ENCODE measurements around the gene CRYBG1.

The CRYBG1 gene, protein sequence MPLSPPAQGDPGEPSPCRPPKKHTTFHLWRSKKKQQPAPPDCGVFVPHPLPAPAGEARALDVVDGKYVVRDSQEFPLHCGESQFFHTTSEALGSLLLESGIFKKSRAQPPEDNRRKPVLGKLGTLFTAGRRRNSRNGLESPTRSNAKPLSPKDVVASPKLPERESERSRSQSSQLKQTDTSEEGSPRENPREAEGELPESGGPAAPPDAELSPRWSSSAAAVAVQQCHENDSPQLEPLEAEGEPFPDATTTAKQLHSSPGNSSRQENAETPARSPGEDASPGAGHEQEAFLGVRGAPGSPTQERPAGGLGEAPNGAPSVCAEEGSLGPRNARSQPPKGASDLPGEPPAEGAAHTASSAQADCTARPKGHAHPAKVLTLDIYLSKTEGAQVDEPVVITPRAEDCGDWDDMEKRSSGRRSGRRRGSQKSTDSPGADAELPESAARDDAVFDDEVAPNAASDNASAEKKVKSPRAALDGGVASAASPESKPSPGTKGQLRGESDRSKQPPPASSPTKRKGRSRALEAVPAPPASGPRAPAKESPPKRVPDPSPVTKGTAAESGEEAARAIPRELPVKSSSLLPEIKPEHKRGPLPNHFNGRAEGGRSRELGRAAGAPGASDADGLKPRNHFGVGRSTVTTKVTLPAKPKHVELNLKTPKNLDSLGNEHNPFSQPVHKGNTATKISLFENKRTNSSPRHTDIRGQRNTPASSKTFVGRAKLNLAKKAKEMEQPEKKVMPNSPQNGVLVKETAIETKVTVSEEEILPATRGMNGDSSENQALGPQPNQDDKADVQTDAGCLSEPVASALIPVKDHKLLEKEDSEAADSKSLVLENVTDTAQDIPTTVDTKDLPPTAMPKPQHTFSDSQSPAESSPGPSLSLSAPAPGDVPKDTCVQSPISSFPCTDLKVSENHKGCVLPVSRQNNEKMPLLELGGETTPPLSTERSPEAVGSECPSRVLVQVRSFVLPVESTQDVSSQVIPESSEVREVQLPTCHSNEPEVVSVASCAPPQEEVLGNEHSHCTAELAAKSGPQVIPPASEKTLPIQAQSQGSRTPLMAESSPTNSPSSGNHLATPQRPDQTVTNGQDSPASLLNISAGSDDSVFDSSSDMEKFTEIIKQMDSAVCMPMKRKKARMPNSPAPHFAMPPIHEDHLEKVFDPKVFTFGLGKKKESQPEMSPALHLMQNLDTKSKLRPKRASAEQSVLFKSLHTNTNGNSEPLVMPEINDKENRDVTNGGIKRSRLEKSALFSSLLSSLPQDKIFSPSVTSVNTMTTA (N-terminal part only)

DNA sequence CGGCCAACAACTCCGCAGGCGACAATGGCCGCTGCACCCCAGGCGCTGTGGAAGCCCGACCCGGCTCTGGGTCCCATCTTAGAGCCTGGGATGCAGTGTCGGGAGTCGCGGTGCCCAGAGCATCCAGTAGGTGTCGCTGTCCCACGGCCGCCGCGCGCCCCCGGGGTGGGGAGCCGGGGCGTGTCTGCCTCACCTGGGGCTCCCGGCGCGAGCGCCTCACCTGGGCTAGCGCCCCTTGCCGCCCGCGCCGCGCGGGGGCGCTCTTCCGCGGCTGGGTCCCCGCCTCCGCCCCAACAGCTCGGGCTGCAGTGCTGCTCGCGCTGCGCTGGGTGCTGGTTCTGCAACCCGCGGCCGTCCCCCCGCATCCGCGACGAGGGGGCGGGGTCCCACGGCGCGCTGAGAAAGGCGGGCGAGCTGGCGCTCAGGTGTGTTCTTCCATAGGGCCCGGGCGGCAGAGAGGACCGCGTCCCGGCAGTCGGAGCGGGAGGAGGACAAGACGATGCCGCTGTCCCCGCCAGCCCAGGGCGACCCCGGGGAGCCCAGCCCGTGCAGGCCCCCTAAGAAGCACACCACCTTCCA is at the start of gene CRYBG1:
Gene CRYBG1 (plus strand): TSS at position 308 of the 579 bp plus-strand sequence. CDS start 192 bp downstream, at position 500.
- no peak for DNase-seq (ENCODE audit: low read depth)

DNA sequence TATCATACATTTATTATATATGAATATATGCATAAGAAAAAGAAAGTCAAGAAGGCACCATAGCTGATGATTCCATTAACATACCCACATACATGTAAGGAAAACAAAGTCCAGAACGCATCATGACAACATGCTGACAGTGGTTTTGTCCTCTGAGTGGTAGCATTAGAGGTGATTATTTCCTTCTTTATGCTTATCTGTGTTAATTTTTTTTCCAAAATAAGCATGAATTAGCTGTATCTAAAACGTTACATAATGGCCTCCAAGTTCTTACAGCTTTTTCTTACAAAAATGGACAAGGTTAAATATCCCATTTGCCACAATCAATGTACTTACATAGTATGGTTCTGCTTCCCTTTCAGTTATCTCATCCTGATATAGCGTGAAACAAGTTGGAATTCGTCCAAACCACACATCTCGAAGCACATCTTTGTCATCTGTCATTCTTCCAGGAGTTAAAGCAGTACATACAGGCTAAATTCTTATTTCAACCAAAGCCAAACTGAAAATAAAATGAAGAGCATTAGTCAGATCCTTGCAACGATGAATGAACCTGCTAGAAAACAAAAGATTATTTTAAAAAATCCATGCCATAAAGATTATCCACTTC is 44.6 kb upstream of the CRYBG1 start:
- no peak for DNase-seq (ENCODE audit: low read depth)

DNA sequence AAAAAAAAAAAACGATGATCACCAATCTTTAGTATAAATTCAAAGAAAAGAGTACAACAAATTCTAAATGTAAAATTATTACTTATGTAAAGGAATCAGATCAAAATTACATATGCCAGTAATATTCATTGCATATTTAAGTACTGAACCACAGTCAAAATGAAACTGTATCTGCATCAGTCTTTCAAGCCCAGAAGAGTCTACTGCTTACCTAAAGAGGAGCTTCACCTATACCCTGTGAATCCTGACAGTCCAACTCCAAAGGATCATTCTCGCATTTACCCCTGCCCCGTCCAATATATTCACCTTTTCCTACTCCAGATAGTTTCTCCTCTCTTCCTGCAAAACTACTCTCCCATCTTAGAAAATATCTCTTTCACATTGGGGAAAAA is 44.1 kb upstream of the CRYBG1 start:
- no peak for DNase-seq (ENCODE audit: low read depth)

DNA sequence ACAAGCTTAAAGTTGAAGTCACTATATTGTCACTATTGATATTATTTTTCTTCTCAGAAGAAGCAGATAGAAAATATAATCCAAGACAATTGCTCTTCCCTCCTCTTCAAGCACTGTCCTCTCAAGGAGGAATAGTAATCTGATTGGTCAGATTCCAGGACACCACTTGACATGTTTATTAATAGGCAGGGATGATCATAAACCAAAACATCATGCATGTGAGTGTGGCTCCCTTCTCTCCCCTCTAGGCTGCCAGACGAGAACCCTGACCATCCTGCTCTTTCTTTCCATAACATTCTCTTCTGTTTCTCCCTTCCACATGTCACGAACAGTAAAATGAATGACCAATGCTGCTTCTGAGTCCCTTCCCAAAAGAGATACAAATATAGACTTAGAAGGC is 42.5 kb upstream of the CRYBG1 start:
- DNase-seq (ENCODE audit: low read depth), result no peak

DNA sequence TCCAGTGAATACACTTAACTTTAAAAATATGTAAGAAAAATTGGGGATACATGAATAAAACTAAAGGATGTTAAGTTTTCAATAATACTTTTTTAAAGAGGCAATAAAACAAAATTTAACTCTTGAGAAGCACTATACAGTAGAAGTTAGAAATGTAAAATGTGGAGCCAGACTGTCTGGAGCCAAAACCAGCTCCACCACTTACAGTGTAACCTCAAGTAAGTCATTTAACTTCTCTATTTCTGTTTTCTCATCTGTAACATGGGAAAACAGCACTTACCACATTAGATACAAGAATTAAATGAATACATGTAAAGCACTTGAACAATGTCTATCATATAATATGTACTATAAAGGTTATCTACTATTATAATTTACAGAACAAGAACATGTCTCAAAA is 41.7 kb upstream of the CRYBG1 start:
- no peak for DNase-seq (ENCODE audit: low read depth)

DNA sequence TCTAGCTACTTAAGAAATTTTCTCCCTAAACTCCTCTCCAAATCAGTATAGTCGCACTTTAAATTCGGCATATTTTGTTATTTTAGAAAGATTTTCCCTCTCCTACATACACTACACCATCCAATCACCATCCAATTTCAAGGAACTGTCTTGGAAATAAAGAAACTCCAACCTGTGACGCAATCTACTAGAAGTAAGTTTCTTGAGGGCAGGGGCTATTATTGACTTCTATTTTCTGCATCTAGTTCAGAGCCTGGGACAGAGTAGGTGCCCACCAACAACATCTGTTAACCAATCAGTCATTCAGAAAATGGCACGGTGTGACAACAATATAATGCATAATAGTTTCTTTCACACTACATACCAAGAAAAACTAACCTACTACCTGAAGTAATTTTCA is 38.6 kb upstream of the CRYBG1 start:
- DNase-seq (ENCODE audit: low read depth), result no peak

DNA sequence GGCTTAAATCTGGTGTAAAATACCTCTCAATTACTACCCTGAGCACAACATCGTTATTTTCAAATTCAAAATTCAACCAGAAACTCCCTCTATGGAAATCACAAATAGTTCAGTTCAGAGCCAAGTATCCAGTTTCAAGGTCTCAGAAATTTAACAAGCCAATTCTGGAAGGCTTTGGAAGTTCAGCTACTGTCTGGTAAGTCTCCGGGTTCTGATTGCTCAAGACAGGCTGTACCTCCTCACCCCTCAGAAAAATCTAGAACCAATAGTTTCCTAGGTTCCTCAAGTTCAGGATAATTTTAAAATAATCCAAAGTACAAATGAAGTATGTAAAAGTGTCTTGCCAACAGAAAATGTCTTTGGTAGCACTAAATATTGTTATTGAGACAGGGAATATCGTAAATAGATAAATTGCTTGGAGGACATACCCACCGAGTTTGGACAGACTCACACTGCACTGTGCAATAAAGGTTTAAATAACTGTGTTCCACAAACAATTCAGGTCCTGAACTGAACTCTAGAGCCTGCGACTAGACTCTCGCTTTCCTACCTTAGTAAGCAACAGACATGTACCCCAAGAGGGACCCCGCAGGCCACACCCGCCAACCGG is 35.7 kb upstream of the CRYBG1 start:
- no peak for DNase-seq (ENCODE audit: low read depth)

DNA sequence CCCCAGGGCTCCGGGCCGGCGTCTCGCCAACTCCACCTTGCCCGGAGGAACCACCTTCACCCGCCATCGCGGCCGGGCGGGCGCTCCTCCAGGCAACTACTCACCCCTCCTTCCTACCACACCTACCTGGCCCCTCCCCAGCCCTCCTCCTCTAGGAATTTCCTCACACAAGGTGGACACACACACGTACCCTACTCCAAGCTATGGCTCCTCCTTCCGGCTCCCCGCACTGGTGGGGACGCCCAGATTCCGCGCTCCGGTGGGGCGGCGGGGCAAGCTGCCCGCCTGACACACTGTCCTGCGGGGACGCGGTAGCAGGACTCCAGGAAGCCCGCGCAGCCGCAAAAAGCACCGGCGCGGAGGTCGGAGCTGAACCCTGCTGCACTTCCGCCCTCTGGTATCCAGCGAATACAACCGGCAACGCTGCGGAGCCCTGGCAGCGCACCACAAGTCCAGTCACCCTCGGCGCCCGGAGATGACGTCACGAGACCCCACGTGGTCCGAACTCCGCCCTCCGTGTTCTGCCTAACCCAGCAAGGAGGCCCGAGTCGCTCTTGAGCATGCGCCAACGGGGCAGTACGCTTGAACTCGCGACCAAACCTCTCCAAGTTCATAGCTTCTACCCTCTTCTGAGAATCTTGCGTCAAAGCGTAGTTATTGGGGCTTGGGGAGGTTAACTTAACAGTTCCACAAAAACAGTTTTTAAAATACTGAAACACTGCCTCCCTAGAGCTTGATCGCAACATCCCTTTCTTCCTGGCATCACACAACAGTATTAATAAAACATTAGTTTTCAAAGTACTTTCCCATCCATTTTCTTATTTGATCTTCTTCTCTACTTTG is 35.0 kb upstream of the CRYBG1 start, which contains the start of gene ATG5:
Gene ATG5 (minus strand): TSS at position 425 of the 843 bp plus-strand sequence. CDS start 9,552 bp downstream, outside the sequence.
- DNase-seq (ENCODE audit: low read depth), result peak; percentile 84

DNA sequence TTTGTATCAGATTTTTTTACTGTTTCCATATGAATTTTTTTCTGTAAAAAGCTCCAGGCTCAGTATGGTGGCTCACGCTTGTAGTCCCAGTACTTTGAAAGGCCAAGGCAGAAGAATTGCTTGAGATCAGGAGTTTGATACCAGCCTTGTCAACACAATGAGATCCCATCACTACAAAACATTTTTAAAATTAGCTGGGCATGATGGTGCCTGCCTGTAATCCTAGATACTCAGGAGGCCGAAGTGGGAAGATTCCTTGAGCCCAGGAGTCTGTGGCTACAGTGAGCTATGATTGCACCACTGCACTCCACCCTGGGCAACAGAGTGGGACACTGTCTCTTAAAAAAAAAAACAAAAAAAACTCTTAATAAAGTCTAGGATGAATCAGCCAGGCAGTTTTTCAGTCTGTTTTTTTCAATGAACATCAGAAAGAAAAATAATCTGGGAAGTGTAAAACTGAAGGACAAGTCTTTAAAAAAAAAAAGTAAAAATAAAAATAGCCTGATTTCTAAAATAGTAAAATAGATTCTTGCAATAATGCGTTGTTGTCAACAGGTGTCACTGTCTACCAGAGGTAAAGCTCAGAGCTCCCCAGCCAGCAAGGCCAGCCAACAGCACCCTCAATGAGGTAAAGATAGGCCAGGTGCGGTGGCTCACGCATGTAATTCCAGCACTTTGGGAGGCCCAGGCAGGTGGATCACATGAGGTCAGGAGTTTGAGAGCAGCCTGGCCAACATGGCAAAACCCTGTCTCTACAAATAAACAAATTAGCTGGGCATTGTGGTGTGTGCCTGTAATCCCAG is 25.7 kb upstream of the CRYBG1 start:
- DNase-seq (ENCODE audit: low read depth), result no peak

DNA sequence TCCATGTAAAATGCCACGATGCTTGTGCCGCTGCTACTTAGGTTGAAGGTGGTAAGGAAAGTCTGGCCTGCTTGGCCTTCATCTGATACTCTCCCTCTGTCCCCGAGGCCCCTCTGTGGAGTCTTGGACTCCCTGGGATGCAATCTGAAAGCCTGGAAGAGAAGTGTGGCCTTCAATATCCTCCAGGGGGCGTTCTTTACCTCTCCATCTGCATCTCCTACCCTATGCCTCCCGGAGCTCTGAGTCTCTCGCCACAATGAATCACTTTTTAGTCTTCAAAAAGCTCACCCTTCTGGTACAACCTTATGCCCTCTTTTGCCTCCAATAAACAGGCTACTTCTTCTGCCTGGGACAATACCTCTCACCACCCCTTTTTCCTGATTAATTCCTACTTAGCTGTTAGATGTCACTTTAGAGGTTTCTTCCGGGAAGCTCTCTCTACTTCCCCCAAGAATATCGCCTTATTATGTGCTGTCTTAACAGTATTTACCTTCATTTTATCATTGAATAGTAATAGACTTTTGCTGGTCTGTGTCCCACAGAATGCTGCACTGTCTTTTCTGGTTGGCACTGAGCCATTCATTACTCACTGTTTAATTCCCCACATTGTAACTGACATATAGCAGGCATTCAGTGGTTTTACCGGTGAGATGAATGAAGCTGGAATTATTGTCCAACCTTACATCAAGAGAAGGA is 21.0 kb upstream of the CRYBG1 start:
- no peak for DNase-seq (ENCODE audit: low read depth)

DNA sequence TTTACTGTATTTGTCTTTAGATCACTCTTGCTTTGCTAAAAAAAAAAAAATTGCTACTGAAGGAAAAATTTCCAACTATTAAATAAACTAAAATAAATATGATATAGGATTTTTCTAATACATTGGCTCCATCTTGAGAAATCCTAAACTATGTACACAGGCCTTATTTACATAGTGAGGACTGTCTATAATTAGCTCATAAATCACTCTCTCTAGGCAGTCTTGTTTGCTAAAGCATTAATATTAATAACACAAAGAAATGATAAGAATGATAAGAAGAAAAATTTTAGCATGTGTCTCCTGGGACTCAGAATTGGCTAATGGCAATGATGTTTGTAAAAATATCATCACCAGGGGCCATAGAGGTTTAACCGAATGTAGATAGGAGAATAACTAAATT is 13.3 kb upstream of the CRYBG1 start:
- no peak for DNase-seq (ENCODE audit: low read depth)

DNA sequence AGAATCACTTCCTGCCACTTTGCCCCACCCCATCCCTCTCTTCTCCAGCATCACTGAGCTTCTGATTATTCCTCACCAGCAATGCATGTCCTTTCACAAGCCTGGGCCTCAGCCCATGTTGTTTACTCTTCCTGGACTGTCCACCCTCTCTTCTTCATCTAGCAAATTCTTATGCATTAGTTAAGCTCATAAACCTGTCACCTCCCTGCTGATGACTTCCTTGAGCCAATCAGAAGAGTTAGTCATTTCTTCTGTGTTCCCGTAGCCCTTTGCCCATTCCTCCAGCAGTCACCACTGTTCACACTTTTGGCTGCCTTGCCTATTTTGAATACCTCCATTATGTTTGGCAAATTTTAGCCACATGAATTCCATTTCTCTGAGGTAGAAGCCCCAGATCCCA is 4.1 kb upstream of the CRYBG1 start:
- DNase-seq (ENCODE audit: low read depth), result peak; percentile 23

DNA sequence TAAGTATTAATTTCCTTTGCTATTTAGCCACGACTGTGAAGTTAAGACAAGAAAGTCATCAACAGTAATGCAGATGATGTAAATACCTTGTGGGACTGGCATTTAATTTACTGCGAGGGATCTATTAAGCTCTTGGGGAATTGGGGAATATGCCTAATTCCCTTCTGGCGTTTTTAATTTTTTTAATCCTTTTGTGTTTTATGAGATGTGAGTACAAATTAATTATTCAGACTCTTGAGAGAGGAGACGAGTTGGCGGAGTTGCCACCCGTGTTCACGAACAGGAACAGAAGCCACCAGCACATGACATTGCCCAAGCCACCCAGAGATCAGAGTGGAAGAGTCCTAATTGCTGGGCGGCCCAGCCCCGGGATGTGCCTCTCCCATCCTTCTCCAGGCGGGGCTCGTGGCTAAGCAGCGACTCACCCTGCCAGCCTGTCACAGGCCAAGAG is 533 bp upstream of the CRYBG1 start:
- no peak for DNase-seq (ENCODE audit: low read depth)

DNA sequence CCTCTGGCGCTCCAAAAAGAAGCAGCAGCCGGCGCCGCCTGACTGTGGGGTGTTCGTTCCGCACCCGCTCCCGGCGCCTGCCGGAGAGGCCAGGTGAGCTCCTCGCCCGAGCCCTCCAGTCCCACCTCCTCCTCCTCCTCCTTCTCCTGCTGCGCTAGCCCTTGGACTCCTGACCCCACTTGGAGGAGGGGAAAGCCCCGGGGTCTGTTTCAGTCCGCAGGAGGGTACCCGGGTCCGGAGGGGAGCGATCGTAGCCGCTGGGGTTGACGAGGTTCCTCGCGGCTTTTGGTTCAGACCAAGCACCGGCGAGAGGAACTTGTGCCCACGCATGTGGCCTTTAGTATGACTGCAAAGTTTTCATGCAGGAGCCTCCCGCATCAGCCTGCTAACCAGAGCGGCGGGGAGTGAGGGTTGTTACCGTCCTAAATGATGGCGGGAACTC is 493 bp downstream of the CRYBG1 start:
- DNase-seq (ENCODE audit: low read depth), result no peak

DNA sequence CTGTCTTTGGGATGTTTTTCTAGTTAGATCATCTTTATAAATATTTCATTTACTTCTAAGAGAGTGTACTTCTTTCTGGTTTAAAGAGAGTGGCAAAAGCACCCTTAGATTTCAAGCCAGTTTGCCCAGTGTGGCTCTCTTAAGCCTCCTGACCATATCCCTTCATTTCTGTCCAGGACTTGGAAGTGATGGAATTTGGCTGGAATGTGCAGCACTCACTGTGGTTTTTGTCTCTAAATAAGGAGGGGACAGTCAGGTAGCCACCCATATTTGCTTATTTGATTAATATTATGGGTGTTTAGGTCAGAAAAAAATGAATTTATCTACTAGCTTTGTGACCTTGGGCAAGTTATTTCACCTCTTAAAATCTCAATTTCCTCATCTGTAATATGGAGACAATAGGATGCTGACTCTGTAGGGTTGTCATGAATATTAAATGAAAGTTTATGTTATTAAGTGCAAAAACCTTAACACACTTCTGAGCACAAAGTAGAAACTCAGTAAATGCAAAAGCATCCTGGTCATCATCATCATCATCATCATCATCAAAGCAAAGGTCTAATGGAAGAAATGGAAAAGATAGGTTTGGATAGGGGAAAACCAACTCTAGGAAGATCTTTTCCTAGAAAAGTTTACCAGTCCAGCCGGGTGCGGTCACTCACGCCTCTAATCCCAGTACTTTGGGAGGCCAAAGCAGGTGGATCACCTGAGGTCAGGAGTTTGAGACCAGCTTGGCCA is 3.1 kb downstream of the CRYBG1 start:
- DNase-seq (ENCODE audit: low read depth), result no peak

DNA sequence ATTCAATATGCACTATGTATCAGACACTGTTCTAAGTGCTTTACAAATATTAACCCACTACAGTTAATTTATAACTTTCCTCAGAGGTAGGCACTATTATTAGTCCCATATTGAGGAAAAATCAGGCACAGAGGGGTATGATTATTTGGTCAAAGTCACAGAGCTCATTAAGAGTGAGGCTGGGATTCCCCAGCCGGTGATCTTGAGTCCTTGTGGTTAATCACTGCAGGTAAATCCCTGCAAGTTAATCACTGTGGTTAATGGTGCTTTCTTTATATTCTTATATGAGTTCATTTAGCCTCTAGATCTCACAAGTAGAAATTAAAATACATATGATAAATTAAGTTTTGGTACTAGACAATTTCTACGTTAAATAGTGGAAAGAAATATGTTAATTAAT is 9.2 kb downstream of the CRYBG1 start:
- DNase-seq (ENCODE audit: low read depth), result no peak

DNA sequence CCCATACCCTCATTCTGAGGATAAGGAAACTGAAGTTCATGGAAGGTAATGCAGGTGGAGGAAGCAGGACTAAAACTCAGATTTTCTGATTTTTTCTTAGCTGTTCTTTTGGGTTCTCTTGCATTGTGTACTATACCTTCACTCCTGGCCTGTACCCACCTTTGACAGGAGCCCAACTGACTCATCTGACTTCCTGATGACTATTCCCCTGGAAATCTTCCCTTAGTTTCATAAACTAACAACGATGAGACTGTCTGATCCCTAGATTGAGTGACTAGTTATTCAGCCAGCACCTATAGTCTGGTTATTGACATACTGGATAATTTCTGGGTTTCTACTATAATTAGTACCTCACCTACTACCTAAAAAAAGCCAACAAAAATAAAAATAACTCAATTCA is 10.1 kb downstream of the CRYBG1 start:
- no peak for DNase-seq (ENCODE audit: low read depth)
